HCT116 (cell line): ENCODE measurements around the gene ANGPTL4.

Source experiments
- CEBPB ChIP-seq: IDR thresholded peaks from 2 replicates; pipeline ENCODE4 v1.6.1; 2012; ENCODE audit warnings: low read depth
- EGR1 ChIP-seq: IDR thresholded peaks from 2 replicates; pipeline ENCODE4 v1.6.1; 2012; ENCODE audit warnings: low read depth
- EZH2 ChIP-seq: fragments of 200-600 bp; sonication (generic); IDR thresholded peaks from 2 replicates; pipeline ENCODE4 v1.6.1; 2017; ENCODE audit warnings: antibody characterized with exemption, mixed run types
- EZH2phosphoT487 ChIP-seq: fragments of 200-600 bp; IDR thresholded peaks from 2 replicates; pipeline ENCODE4 v1.6.1; 2018; ENCODE audit warnings: antibody characterized with exemption, borderline replicate concordance
- POLR2A ChIP-seq: IDR thresholded peaks from 2 replicates; pipeline ENCODE4 v1.7.0; 2011; ENCODE audit warnings: borderline replicate concordance; ENCODE audit not compliant: insufficient read depth, insufficient read length; ENCODE audit errors: extremely low read depth
- POLR2AphosphoS5 ChIP-seq: IDR thresholded peaks from 2 replicates; pipeline ENCODE4 v1.6.1; 2011; ENCODE audit warnings: mild to moderate bottlenecking, low read depth, low read length, moderate library complexity
- RAD21 ChIP-seq: IDR thresholded peaks from 2 replicates; pipeline ENCODE4 v1.6.1; 2012; ENCODE audit warnings: low read depth, mild to moderate bottlenecking
- SP1 ChIP-seq: IDR thresholded peaks from 2 replicates; pipeline ENCODE4 v1.6.1; 2012; ENCODE audit warnings: low read depth
- TCF7L2 ChIP-seq: IDR thresholded peaks from 2 replicates; pipeline ENCODE4 v1.7.0; 2011; ENCODE audit warnings: borderline replicate concordance, inconsistent platforms; ENCODE audit not compliant: insufficient read depth, insufficient read length; ENCODE audit errors: extremely low read depth
- YY1 ChIP-seq: IDR thresholded peaks from 2 replicates; pipeline ENCODE4 v1.6.1; 2011; ENCODE audit warnings: low read length, low read depth, moderate library complexity, mild to moderate bottlenecking; ENCODE audit not compliant: insufficient replicate concordance; ENCODE audit errors: extremely low read depth
- ZFX ChIP-seq: fragments of 450-650 bp; IDR thresholded peaks from 2 replicates; pipeline ENCODE4 v1.6.1; 2017
- TF ChIP-seq, protein P1 (sequence below), 3 experiments: fragments of 200-600 bp in 1 of 3; sonication (generic) in 1 of 3; IDR thresholded peaks in 2 of 3; conservative IDR thresholded peaks in 1 of 3; 2 replicates each; pipeline ENCODE4 v1.5.1; 2012 to 2017; ENCODE audit warnings: low read depth in 2 of 3, low read length in 2 of 3, antibody characterized with exemption in 1 of 3, borderline replicate concordance in 1 of 3, control low read depth in 1 of 3, mild to moderate bottlenecking in 1 of 3, mixed read lengths in 1 of 3, mixed run types in 1 of 3, moderate library complexity in 1 of 3; ENCODE audit not compliant: insufficient read depth in 1 of 3
- TF ChIP-seq, protein P2 (sequence below): IDR thresholded peaks from 2 replicates; pipeline ENCODE4 v1.6.1; 2012
- TF ChIP-seq, protein P3 (sequence below): IDR thresholded peaks from 2 replicates; pipeline ENCODE4 v1.6.1; 2012; ENCODE audit warnings: low read depth

DNA sequence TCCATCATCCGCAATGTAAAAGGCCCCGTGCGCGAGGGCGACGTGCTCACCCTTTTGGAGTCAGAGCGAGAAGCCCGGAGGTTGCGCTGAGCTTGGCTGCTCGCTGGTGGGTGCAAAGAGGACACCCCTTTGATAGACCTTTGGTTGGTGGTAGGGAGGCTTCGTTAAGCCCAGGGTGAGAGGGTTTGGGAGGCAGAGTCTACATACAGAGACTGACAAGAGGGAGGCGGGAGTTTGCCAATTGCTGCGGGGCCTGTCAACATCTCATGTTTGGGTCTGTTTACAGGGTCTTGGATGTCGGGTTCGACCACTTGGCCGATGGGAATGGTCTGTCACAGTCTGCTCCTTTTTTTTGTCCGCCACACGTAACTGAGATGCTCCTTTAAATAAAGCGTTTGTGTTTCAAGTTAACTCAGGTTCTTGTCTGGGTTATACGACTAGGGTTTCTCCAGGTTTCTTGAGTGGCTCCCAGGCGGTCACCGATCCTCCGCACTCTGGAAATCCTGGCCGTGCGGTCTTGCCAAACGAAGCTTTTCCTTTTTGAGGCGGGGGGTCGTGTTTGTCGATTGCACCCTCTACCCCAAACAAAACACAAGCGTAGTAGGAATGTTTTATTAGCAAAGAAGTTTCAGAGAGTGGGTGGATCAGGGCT lies 41.8 kb upstream of the ANGPTL4 start:
- TF ChIP-seq, protein P1, sequence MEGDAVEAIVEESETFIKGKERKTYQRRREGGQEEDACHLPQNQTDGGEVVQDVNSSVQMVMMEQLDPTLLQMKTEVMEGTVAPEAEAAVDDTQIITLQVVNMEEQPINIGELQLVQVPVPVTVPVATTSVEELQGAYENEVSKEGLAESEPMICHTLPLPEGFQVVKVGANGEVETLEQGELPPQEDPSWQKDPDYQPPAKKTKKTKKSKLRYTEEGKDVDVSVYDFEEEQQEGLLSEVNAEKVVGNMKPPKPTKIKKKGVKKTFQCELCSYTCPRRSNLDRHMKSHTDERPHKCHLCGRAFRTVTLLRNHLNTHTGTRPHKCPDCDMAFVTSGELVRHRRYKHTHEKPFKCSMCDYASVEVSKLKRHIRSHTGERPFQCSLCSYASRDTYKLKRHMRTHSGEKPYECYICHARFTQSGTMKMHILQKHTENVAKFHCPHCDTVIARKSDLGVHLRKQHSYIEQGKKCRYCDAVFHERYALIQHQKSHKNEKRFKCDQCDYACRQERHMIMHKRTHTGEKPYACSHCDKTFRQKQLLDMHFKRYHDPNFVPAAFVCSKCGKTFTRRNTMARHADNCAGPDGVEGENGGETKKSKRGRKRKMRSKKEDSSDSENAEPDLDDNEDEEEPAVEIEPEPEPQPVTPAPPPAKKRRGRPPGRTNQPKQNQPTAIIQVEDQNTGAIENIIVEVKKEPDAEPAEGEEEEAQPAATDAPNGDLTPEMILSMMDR (IDR thresholded peaks at IDR 0.05 in 2 of 3, conservative IDR thresholded peaks at IDR 0.05 in 1 of 3; ENCODE audit: borderline replicate concordance in 1 of 3, insufficient read depth in 1 of 3, low read depth in 2 of 3, low read length in 2 of 3): no peak
- no peak for TF ChIP-seq RAD21
- peak; percentile 40 for TF ChIP-seq POLR2AphosphoS5
- no peak for TF ChIP-seq EZH2phosphoT487
- TF ChIP-seq EZH2: no peak
- TF ChIP-seq ZFX: no peak
- no peak for TF ChIP-seq CEBPB
- no peak for TF ChIP-seq TCF7L2
- TF ChIP-seq EGR1: no peak
- TF ChIP-seq, protein P2, sequence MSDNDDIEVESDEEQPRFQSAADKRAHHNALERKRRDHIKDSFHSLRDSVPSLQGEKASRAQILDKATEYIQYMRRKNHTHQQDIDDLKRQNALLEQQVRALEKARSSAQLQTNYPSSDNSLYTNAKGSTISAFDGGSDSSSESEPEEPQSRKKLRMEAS: no peak
- TF ChIP-seq YY1: no peak
- no peak for TF ChIP-seq POLR2A
- no peak for TF ChIP-seq SP1
- TF ChIP-seq, protein P3, sequence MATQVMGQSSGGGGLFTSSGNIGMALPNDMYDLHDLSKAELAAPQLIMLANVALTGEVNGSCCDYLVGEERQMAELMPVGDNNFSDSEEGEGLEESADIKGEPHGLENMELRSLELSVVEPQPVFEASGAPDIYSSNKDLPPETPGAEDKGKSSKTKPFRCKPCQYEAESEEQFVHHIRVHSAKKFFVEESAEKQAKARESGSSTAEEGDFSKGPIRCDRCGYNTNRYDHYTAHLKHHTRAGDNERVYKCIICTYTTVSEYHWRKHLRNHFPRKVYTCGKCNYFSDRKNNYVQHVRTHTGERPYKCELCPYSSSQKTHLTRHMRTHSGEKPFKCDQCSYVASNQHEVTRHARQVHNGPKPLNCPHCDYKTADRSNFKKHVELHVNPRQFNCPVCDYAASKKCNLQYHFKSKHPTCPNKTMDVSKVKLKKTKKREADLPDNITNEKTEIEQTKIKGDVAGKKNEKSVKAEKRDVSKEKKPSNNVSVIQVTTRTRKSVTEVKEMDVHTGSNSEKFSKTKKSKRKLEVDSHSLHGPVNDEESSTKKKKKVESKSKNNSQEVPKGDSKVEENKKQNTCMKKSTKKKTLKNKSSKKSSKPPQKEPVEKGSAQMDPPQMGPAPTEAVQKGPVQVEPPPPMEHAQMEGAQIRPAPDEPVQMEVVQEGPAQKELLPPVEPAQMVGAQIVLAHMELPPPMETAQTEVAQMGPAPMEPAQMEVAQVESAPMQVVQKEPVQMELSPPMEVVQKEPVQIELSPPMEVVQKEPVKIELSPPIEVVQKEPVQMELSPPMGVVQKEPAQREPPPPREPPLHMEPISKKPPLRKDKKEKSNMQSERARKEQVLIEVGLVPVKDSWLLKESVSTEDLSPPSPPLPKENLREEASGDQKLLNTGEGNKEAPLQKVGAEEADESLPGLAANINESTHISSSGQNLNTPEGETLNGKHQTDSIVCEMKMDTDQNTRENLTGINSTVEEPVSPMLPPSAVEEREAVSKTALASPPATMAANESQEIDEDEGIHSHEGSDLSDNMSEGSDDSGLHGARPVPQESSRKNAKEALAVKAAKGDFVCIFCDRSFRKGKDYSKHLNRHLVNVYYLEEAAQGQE: no peak
